ENCODE data around the gene KRTAP2-2. TPM values are rescaled to one million over a fixed set of nuclear protein-coding genes. Genes with fewer than 3 reads are reported as not detected.

The KRTAP2-2 gene
- total and polyA plus RNA-seq, 2 donors (not counting 3 experiments of a cell fraction or from before 2014, with no cell fraction given): not detected

GRCh38 chr17:41058741-41059140, 3.7 kb upstream of the KRTAP2-2 start:
- ChIA-PET CTCF (interaction anchor here (1.1 kb wide), 1 partner anchor 49 kb away, joined by 3 read pairs; no protein-coding TSS in a partner anchor), POLR2A (no interaction called here)
- H3K79me2 ChIP-seq (ENCODE audit: control insufficient read depth, insufficient read depth, low read length): no peaks in the 10 kb centered on the region
- H3K4me3 ChIP-seq (replicated peaks in 1 of 3; ENCODE audit: insufficient read depth in 1 of 3, low read depth in 1 of 3, low read length in 3 of 3): no peak overlapping the region
- H3K9me1 ChIP-seq (replicated peaks; ENCODE audit: control insufficient read depth, extremely low read depth, insufficient read depth, low read length): no peaks in the 10 kb centered on the region
- H3K9me3 ChIP-seq (replicated peaks; ENCODE audit: control insufficient read depth, insufficient read depth, low read length): no peaks in the 10 kb centered on the region
- H3K4me1 ChIP-seq (ENCODE audit: control insufficient read depth, extremely low read depth, insufficient read depth, low read length): no peaks in the 10 kb centered on the region
- H3K36me3 ChIP-seq (ENCODE audit: control insufficient read depth in 2 of 2, extremely low read depth in 1 of 2, insufficient read depth in 2 of 2, low read length in 2 of 2): no peaks in the 10 kb centered on the region
- DNase-seq (ENCODE audit: low read depth, low spot score): no peak
- intact Hi-C loops (cut with micrococcal nuclease) (no loop called here), dilution Hi-C loops (cut with MboI; ENCODE audit: extremely low pct_ligation_motif_present, low sequenced_read_pairs) (no loop called here)
- TF ChIP-seq FOS (IDR thresholded peaks at IDR 0.05; ENCODE audit: borderline replicate concordance, insufficient read depth, low read length) (no peak), GATA2 (IDR thresholded peaks at IDR 0.05; ENCODE audit: insufficient read depth, insufficient read length, low read depth, low read length) (no peak), EZH2 (IDR thresholded peaks at IDR 0.05; ENCODE audit: borderline replicate concordance, low read depth, low read length, severe bottlenecking) (no peak), JUN (IDR thresholded peaks at IDR 0.05; ENCODE audit: borderline replicate concordance, insufficient read depth, insufficient read length, low read depth) (no peak), CTCF (IDR thresholded peaks at IDR 0.05; ENCODE audit: extremely low read depth in 1 of 2, insufficient read depth in 1 of 2, low read depth in 1 of 2, low read length in 2 of 2) (no peak), MYC (IDR thresholded peaks at IDR 0.05; ENCODE audit: low read depth, low read length) (no peak), MAX (IDR thresholded peaks at IDR 0.05; ENCODE audit: insufficient read depth, insufficient read length) (no peak), POLR2A (IDR thresholded peaks at IDR 0.05; ENCODE audit: low read depth, low read length) (no peak), POLR2AphosphoS5 (IDR thresholded peaks at IDR 0.05; ENCODE audit: insufficient read depth, low read depth, low read length) (no peak)
- FAIRE-seq: no peak
- no peaks in the 10 kb centered on the region for H4K20me1 ChIP-seq (replicated peaks; ENCODE audit: control insufficient read depth, extremely low read depth, insufficient read depth, low read length)
- H3K27me3 ChIP-seq (ENCODE audit: control insufficient read depth in 2 of 2, insufficient read depth in 2 of 2, low read length in 2 of 2): peaks cover 6 to 12% of the 10 kb centered on the region in 2 experiments
- no peak overlapping the region for H3K4me2 ChIP-seq (ENCODE audit: insufficient read depth, low read length)
- BruUV-seq (replicated peaks): no TSS peak
- no peak overlapping the region for H3K9ac ChIP-seq (replicated peaks; ENCODE audit: extremely low read depth, insufficient read depth, low read length)
- H2AFZ ChIP-seq (ENCODE audit: low read depth, low read length): no peak overlapping the region
- no peak overlapping the region for H3K27ac ChIP-seq (ENCODE audit: insufficient read depth, low read depth, low read length)
